ENCODE data around the gene ZSCAN26.

DNA sequence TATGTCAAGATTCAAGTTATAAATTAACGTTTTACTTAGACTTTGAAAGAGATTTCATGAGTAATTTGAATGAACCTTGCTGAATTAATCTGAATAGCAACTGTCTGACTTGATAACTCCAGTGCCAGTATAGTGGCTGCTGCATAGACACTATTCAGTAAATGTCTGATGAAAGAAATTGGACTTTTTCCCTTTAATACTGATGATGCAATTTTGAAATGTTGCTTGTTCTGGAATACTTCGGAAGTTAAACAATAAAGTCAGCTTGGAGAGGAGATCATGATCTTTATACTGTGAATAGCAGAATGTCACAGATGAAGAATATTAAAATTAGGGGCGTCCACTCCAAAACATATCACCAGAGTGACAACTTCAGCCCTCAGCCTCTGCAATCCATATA, 10.8 kb downstream of the ZSCAN26 start:
- no peak for TF ChIP-seq ZNF8 (CRISPR knock-in tag; IDR thresholded peaks at IDR 0.05)
- TF ChIP-seq ARNTL (CRISPR knock-in tag; IDR thresholded peaks at IDR 0.05; ENCODE audit: borderline replicate concordance, low read depth) = no peak
